Astrocyte (in vitro differentiated cells and primary cell): ENCODE measurements around the gene ERMAP. TPM values are rescaled to one million over a fixed set of nuclear protein-coding genes. Genes with fewer than 3 reads are reported as not detected.

ENCODE experiments used
- DNase-seq: peaks from one replicate; pipeline ENCODE4 v3.0.0-alpha.2; 2010; ENCODE audit warnings: low read depth
- FAIRE-seq: peaks from 2 replicates; lab custom pipeline; 2011; peaks lifted over from hg19 to GRCh38; lab: Jason Lieb, UNC
- H2AFZ ChIP-seq: 2 replicates; pipeline ENCODE4 v1.6.0; 2012; ENCODE audit warnings: low read depth, low read length, inconsistent platforms
- H3K27ac ChIP-seq: 2 replicates; pipeline ENCODE4 v1.5.1; 2011; ENCODE audit warnings: low read depth, low read length, inconsistent platforms
- H3K27me3 ChIP-seq: 2 replicates; pipeline ENCODE4 v1.6.0; 2011; ENCODE audit warnings: low read length, inconsistent platforms; ENCODE audit not compliant: insufficient read depth
- H3K36me3 ChIP-seq: 2 replicates; pipeline ENCODE4 v1.5.1; 2011; ENCODE audit warnings: low read length, inconsistent platforms; ENCODE audit not compliant: insufficient read depth
- H3K4me1 ChIP-seq: 2 replicates; pipeline ENCODE4 v1.5.1; 2011; ENCODE audit warnings: low read length, inconsistent platforms; ENCODE audit not compliant: insufficient read depth
- H3K4me2 ChIP-seq: 2 replicates; pipeline ENCODE4 v1.6.0; 2012; ENCODE audit warnings: low read length, inconsistent platforms
- H3K4me3 ChIP-seq: 2 replicates; pipeline ENCODE4 v1.5.1; 2011; ENCODE audit warnings: low read depth, mild to moderate bottlenecking, low read length, inconsistent platforms; ENCODE audit not compliant: insufficient read depth
- H3K79me2 ChIP-seq: 2 replicates; pipeline ENCODE4 v1.6.0; 2012; ENCODE audit warnings: mild to moderate bottlenecking, low read length, inconsistent platforms; ENCODE audit not compliant: insufficient read depth
- H3K9ac ChIP-seq: 2 replicates; pipeline ENCODE4 v1.6.0; 2012; ENCODE audit warnings: mild to moderate bottlenecking, low read length, inconsistent platforms
- H3K9me3 ChIP-seq: 2 replicates; pipeline ENCODE4 v1.5.1; 2012; ENCODE audit warnings: low read depth, mild to moderate bottlenecking, low read length, inconsistent platforms; ENCODE audit not compliant: insufficient read depth
- H4K20me1 ChIP-seq: 2 replicates; pipeline ENCODE4 v1.6.0; 2012; ENCODE audit warnings: low read length, inconsistent platforms; ENCODE audit not compliant: insufficient read depth
- H3K27ac Mint-ChIP-seq: one replicate; pipeline ENCODE4 v1.8.0; 2021; ENCODE audit warnings: mild to moderate bottlenecking, mixed read lengths; ENCODE audit not compliant: unreplicated experiment
- H3K27me3 Mint-ChIP-seq: one replicate; pipeline ENCODE4 v1.8.0; 2021; ENCODE audit warnings: low read depth, mixed read lengths; ENCODE audit not compliant: unreplicated experiment
- H3K36me3 Mint-ChIP-seq: one replicate; pipeline ENCODE4 v1.8.0; 2021; ENCODE audit warnings: low read depth, mixed read lengths; ENCODE audit not compliant: unreplicated experiment
- H3K4me1 Mint-ChIP-seq: one replicate; pipeline ENCODE4 v1.8.0; 2021; ENCODE audit warnings: low read depth, mixed read lengths; ENCODE audit not compliant: unreplicated experiment
- H3K4me3 Mint-ChIP-seq: one replicate; pipeline ENCODE4 v1.8.0; 2021; ENCODE audit warnings: mild to moderate bottlenecking, moderate library complexity, mixed read lengths; ENCODE audit not compliant: unreplicated experiment
- H3K9me3 Mint-ChIP-seq: one replicate; pipeline ENCODE4 v1.8.0; 2021; ENCODE audit warnings: mild to moderate bottlenecking, mixed read lengths; ENCODE audit not compliant: unreplicated experiment
- EZH2 ChIP-seq: IDR thresholded peaks from 2 replicates; pipeline ENCODE4 v1.6.1; 2012; ENCODE audit warnings: mild to moderate bottlenecking, low read length, inconsistent platforms; ENCODE audit not compliant: insufficient read depth
- total RNA-seq: library from RNA; stranded (reverse); gene quantifications from 2 replicates; pipeline ENCODE4 v1.2.1, GENCODE V29; 2021
- TF ChIP-seq, protein P1 (sequence below): IDR thresholded peaks from 2 replicates; pipeline ENCODE4 v1.5.1; 2011; ENCODE audit warnings: low read depth, mild to moderate bottlenecking, inconsistent platforms, low read length, moderate library complexity; ENCODE audit not compliant: insufficient read depth

ERMAP gene
- total RNA-seq, 1 donor from 2014 or later, result 8.9 TPM

DNA sequence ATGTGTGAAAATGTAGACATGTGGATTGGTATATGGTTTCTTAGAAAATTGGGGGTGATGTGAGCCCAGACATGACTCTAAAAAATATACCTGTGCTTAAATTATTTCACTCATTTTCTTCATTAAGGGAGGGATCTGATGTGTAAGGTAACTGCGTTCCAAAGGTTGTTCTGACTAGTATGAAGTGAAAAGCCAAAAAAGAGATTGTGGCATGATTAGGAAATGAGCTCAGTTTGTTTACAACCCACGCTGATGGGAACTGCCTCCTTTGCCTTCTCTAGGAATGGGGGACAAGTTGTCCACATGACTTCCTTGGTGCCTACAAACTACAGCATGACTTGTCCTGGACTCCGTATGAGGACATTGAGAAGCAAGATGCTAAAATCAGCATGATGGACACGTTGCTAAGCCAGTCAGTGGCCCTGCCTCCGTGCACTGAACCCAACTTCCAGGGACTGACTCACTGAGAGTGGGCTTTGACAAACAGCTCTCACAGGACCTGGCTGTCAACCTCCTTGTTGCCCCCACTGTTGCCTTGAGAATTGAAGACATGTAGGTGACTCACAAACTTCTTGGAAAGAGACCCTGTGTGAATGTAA is 41.9 kb upstream of the ERMAP start:
- DNase-seq (no peak), FAIRE-seq (no peak)
- no peak overlapping the region for H2AFZ ChIP-seq
- H3K4me1 ChIP-seq, result no peaks in the 10 kb centered on the region
- H3K27me3 ChIP-seq, result no peaks in the 10 kb centered on the region
- H3K4me1 Mint-ChIP-seq, result peaks cover 5% of the 10 kb centered on the region
- H3K27ac ChIP-seq, result no peak overlapping the region
- no peaks in the 10 kb centered on the region for H3K9me3 ChIP-seq
- H3K4me2 ChIP-seq, result no peak overlapping the region
- peaks cover 22% of the 10 kb centered on the region for H3K36me3 ChIP-seq
- no peak overlapping the region for H3K27ac Mint-ChIP-seq
- no peak overlapping the region for H3K4me3 Mint-ChIP-seq
- no peaks in the 10 kb centered on the region for H3K27me3 Mint-ChIP-seq
- peaks cover 61% of the 10 kb centered on the region for H4K20me1 ChIP-seq
- H3K9me3 Mint-ChIP-seq, result no peaks in the 10 kb centered on the region
- peaks cover 38% of the 10 kb centered on the region for H3K36me3 Mint-ChIP-seq
- H3K9ac ChIP-seq, result no peak overlapping the region
- peaks cover 35% of the 10 kb centered on the region for H3K79me2 ChIP-seq
- no peak overlapping the region for H3K4me3 ChIP-seq
- no peak for TF ChIP-seq EZH2
- TF ChIP-seq, protein P1, sequence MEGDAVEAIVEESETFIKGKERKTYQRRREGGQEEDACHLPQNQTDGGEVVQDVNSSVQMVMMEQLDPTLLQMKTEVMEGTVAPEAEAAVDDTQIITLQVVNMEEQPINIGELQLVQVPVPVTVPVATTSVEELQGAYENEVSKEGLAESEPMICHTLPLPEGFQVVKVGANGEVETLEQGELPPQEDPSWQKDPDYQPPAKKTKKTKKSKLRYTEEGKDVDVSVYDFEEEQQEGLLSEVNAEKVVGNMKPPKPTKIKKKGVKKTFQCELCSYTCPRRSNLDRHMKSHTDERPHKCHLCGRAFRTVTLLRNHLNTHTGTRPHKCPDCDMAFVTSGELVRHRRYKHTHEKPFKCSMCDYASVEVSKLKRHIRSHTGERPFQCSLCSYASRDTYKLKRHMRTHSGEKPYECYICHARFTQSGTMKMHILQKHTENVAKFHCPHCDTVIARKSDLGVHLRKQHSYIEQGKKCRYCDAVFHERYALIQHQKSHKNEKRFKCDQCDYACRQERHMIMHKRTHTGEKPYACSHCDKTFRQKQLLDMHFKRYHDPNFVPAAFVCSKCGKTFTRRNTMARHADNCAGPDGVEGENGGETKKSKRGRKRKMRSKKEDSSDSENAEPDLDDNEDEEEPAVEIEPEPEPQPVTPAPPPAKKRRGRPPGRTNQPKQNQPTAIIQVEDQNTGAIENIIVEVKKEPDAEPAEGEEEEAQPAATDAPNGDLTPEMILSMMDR, result no peak

DNA sequence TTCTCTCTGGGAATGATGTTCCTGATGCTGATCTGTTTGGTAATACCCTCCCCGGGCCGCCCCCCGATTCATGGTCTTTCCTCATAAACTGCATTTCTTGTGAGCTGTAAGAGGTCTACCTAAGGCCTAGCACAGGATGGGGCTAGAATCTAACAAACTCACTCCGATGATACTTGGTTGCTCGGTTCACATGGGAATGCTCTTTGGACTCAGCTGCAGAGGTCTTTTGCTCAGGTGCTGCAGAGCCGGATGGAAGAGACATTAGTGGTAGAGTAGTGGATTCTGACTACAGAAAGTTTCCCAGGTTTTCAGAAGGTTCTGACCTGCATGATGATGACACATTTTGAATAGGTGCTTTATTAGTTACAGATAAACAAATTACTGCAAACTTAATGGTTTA is 40.4 kb upstream of the ERMAP start:
- H3K4me1 Mint-ChIP-seq, result peaks cover 5% of the 10 kb centered on the region
- Histone ChIP-seq H3K4me2 (no peak overlapping the region), H3K79me2 (peaks cover 22% of the 10 kb centered on the region), H3K36me3 (peaks cover 22% of the 10 kb centered on the region), H3K27me3 (no peaks in the 10 kb centered on the region), H3K9ac (no peak overlapping the region), H2AFZ (no peak overlapping the region), H3K4me3 (no peak overlapping the region), H3K9me3 (no peaks in the 10 kb centered on the region), H3K27ac (no peak overlapping the region), H3K4me1 (no peaks in the 10 kb centered on the region), H4K20me1 (peaks cover 56% of the 10 kb centered on the region)
- H3K27me3 Mint-ChIP-seq, result no peaks in the 10 kb centered on the region
- H3K36me3 Mint-ChIP-seq, result peaks cover 42% of the 10 kb centered on the region
- DNase-seq (no peak), FAIRE-seq (no peak)
- no peak overlapping the region for H3K27ac Mint-ChIP-seq
- no peaks in the 10 kb centered on the region for H3K9me3 Mint-ChIP-seq
- TF ChIP-seq, protein P1, result no peak
- no peak for TF ChIP-seq EZH2
- H3K4me3 Mint-ChIP-seq, result no peak overlapping the region

DNA sequence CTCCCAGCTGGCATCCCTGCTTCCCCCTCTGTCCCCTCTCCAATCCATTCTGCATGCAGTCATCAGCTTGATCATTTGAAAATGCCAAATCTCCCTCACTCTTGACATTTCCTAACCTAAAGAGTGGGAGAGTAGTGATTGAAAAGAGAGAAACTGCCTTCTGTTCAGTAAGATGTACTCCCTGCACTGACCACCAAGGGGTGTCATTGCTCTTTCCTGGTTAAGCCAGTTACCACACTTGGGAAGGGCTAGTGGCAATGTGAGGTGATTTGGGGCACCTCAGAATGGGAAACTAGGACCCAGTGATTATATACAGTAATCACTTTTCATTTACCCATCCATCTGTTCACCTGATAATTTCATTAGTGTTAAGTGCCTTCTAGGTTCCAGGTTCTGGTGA is 39.1 kb upstream of the ERMAP start:
- no peaks in the 10 kb centered on the region for H3K4me1 ChIP-seq

More for the DNA sequence above, 39.1 kb upstream of the ERMAP start:
- no peak overlapping the region for H3K4me3 ChIP-seq
- no peak overlapping the region for H3K9ac ChIP-seq
- H3K27me3 ChIP-seq, result no peaks in the 10 kb centered on the region
- H3K9me3 Mint-ChIP-seq, result no peaks in the 10 kb centered on the region
- H3K27me3 Mint-ChIP-seq, result no peaks in the 10 kb centered on the region
- H3K79me2 ChIP-seq, result peaks cover 9% of the 10 kb centered on the region
- H3K4me3 Mint-ChIP-seq, result no peak overlapping the region
- DNase-seq (no peak), FAIRE-seq (no peak)
- TF ChIP-seq, protein P1, result peak; percentile 72
- no peak for TF ChIP-seq EZH2
- H3K36me3 ChIP-seq, result peaks cover 22% of the 10 kb centered on the region
- H3K9me3 ChIP-seq, result no peaks in the 10 kb centered on the region
- no peak overlapping the region for H2AFZ ChIP-seq
- H3K4me2 ChIP-seq, result no peak overlapping the region
- peaks cover 45% of the 10 kb centered on the region for H3K36me3 Mint-ChIP-seq
- H3K27ac ChIP-seq, result no peak overlapping the region
- H4K20me1 ChIP-seq, result peaks cover 43% of the 10 kb centered on the region
- peak overlapping the region; percentile 27 for H3K27ac Mint-ChIP-seq
- H3K4me1 Mint-ChIP-seq, result peaks cover 5% of the 10 kb centered on the region
